LNCAP (cell line): ENCODE results near the gene C19orf25.

Experiments
- CTCF ChIP-seq: fragments of 450-650 bp; IDR thresholded peaks from 2 replicates; pipeline ENCODE4 v1.5.1; 2017; ENCODE audit warnings: mild to moderate bottlenecking

Gene C19orf25

GRCh38 chr19:1423436-1424191 lies 55.4 kb downstream of the C19orf25 start:
- no peak for TF ChIP-seq CTCF
